Right renal pelvis (tissue), 4 donors: Measurements from ENCODE around the gene YWHAQ. TPM values are rescaled to one million over a fixed set of nuclear protein-coding genes. Genes with fewer than 3 reads are reported as not detected.

ENCODE experiments used
- DNase-seq, 4 donors: peaks; one replicate each; pipeline ENCODE4 v3.0.0-alpha.2; 2013; ENCODE audit warnings: low read depth in 4 of 4, low spot score in 3 of 4, missing footprints in 1 of 4
- polyA plus RNA-seq, 4 donors: library from polyadenylated mRNA; unstranded; fragments of 120-200 nt; gene quantifications; one replicate each; pipeline ENCODE4 v1.2.1, GENCODE V29; 2013; ENCODE audit not compliant: insufficient read length in 4 of 4

Gene YWHAQ
- 100 to 1,000 TPM; 402 to 503 (median 493) TPM for polyA plus RNA-seq

DNA sequence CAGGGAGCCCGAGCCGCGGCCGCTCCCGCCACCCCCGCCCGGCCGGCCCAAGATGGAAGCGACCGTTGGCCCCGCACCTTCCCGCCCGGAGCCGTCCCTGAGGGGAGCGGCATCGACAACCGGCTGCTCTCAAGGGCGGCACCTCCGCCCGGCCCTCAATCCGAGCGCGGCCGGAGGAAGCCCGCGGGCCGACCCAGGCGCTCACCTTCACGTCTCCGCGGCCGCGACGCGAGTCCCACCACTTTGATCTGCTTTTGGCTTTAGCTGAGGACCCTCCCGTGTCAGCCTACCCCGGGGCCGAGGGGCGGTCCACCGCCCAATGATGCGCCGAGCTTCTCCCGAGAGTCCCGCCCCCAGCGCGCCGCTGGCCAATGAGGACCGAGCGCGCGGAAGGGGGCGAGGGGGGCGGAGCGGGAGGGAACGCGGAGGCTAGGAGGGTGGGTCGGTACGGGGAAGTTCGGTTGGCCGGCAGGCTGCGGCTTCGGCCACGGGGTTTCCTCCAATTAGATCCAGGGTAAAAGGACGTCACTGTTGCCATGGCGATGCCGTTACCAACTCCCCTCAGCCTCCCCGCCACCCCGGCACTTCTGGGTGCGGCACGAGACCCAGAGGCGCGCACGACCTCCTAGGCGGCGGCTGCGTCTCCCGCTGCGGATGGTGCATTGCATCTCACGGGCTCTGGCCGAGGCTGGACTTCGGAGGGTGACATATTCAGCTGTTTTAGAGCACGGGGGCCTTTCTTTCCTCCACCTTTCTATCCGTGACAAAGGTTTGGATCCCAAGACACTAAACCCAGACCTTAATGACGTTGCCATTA is at the start of gene YWHAQ:
YWHAQ (minus strand) TSS at position 262 of the 817 bp plus-strand sequence. CDS start 545 bp downstream, outside the sequence.
- DNase-seq = peak; percentile 97 to 98 (median 98)

DNA sequence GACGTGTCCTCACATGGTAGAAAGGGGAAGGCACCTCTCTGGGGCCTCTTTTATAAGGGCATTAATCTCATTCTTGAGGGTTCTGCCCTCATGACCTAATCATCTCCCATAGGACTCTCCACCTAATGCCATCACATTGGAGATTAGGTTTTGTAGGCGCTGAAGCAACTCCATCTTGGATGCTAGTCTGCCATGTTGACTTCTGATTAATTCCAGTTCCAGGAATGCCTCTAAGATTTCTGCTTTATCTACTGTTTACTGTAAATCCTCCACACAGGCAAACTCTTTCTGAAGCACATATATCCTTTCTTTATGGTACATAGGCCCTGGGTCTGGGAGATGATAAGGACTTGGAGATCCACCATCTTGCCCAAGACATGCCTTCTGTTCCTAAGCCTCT is 49.3 kb upstream of the YWHAQ start:
- no peak for DNase-seq

DNA sequence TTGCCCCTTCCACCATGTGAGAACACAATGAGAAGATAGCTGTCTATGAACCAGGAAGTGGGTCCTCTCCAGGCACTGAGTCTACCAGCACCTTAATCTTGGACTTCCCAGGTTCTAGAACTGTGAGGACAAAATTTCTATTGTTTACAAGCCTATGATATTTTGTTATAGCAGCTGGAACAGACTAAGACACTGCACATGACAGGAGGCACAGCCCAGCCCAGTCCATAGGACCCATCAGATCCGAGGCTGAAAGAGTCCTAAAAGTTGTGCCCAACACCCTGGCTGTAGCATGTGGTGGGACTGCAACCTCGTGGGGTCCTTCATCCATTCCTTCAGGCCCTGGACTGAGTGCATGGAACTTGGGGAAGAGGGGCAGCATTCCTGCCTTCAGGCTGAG is 48.4 kb upstream of the YWHAQ start:
- no peak for DNase-seq

DNA sequence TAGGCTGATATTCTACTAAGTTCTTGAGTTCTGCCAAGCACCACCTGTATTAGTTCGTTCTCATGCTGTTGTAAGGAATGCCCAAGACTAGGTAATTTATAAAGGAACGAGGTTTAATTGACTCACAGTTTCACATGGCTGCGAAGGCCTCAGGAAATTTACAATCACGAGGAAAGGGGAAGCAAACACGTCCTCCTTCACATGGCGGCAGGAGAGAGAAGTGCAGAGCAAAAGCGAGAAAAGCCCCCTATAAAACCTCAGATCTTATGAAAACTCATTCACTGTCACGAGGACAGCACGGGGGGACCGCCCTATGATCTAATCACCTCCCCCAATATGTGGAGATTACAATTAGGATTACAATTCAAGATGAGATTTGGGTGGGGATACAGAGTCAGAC is 47.7 kb upstream of the YWHAQ start:
- no peak for DNase-seq

DNA sequence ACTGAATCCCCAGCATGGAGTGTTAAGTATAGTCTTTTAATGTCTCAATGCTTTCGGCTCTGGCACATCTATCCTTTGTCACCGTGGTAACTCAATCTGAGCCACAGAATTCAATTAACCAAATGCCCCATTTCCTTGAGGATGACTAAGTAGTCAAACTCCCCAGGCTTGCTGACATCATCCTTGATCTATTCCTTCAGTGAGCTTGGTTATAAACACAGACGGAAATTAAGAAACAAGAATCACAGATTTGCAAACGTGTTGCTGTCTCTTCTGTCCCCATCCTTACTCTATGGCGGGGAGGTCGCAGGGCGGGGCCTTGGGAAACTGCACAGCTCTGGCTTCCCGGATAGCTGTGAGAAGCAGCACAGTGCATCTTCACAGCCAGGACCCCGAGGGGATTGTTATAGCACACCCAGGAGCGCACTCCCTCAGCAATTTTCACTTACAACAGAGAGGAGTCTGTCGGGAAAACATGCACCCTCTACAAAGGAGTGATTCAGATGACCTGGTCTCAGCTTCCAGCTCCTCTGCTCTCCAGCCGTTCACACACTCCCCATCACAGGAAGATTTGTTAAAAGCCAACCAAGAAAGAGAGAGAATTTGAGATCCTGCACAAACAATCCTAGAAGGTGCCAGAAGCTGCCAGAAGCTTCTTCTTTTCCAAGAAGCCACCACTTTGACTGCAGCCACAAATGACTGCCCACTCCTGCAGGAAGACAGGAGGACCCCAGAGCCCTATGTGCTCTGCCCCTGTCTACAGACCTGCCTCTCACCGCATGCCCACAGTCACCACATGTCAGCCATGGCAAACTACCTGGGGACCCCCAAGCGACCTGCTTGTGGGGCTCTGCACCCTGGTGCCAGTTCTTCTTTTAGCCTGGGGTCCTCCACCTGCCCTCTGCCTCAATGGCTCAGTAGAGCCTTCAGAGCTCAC is 44.9 kb upstream of the YWHAQ start:
- no peak for DNase-seq

DNA sequence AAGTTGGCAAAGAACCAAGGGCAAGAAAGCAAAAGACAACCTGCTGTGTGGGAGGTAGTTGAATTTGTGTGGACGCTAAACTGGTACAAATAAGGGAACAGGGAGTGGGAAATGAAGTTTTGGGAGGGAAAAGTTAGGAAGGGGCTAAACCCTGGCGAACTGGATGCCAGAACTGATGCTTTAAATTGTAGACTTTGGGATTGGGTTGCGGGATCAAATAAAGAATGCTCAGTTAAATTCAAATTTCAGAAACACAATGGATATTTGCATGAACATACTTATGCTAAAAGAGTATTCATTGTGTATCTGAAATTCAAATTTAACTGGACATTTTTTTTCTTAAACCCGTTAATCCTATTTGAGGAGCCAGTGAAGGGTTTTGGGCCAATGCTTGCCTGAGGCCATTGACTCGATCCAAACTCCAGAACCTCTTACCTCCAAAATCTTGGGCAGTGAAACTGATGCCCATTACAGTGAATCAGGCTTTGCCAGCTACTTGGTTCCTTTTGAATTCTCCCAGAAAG is 44.2 kb upstream of the YWHAQ start:
- DNase-seq = no peak

DNA sequence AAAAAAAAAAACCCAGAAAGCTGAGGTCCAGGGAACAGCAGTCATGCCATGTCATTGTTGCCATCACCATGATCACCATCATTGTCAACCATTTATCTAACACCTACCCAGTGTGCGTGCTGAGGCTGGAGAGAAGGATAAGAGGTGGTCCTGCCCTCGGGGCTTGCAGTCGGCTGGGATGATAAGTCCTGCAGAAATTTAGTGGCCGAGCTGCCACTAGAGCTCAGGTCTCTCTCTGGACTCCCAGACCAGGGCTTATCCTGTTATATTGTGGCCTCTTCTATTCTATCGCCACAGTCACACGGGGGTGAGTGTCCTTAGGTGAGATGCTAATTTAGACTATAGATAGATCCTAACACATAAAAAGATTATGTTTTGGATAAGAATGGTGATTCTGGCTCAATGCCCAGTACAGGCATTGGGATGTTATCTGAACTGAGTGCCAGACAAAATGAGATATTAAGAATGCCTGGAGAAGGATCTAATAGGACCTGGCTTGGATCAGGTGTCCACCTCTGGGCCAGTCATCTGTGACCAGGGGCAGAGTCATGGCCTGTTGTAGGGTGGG is 43.2 kb upstream of the YWHAQ start:
- no peak for DNase-seq

DNA sequence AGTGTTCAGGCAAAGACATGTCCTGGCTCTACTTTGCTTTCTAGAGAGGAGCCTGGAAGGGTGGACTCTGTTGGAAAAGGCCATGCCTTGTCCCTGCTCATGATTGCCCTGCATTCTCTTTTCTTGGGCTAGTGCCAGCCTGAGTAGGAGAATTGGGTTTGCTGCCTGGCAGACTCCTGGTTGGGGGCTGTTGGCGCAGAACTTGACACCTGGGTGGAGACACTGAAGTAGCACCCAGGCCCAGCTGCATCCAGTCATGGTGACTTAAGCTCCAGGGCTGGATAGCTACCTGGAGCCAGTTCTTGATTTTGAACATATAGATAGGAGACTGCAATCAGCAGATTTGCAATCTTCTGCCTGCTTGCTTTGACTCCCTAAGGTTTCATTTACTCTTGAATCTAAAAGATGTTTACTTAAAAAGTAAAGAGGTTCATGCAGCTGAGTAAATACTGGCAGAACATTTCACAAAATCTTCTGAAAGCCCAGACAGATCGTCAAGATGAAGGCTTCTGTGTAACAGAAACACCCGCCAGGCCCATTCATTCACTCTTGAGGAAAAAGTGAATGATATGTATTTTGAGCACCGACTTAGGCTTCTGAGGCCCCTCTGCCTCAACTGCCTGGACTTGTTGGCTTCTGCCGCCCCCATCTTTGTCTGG is 38.0 kb upstream of the YWHAQ start:
- no peak for DNase-seq

DNA sequence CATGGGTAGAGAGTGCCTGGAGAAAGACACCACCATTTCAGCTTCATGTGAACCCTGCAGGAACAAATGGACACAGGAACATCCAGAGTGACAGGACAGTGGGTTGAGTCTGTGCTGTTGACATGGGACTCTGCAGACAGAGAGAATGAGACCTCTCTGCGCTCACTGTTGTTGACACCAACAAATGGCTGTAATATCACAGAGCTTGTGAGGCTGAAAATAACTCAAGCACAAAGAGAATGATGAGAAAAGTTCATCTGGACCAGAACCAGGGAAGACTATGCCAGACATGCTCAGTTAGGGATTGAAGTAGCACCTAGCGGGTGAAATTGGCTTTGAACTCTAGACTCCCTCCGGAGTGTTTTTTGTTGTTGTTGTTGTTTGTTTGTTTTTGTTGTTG is 37.0 kb upstream of the YWHAQ start:
- DNase-seq = no peak

DNA sequence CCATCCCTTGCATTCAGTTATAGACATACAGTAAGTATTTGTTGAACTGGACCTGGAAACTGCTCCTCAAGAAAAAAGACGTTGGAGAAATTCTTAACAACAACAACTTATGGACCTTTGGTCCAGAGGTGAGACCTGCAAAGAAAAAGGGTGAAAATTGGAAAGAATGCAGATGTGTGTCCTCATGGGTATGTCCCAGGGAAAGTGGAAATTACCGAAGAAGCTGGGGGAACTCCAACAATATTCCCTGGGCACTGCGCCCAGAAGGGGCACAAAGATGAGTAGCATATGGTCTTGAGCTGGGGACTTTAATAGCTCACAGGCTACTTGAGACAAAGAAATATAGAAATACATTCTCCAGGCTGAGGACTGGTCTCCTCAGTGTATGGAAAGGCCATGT is 35.5 kb upstream of the YWHAQ start:
- no peak for DNase-seq

DNA sequence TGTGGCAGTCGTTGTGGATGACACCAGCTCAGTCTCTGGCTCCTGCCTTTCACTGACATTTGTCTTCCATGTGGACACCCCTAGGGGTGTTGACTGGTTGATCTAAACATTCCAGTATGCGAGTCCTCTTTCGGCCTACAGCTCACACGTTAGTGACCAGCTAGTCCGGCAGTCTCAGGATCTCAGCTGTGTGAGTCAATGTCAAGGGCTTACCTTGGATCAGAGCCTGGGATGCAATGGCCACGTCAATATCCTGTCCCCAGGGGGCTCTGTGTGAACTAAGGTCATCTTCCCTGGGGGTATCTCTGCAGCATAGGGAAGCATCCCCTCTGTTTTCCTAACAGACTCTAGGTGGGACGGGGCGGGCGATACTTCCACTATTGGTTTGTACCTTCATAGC is 35.1 kb upstream of the YWHAQ start:
- no peak for DNase-seq

DNA sequence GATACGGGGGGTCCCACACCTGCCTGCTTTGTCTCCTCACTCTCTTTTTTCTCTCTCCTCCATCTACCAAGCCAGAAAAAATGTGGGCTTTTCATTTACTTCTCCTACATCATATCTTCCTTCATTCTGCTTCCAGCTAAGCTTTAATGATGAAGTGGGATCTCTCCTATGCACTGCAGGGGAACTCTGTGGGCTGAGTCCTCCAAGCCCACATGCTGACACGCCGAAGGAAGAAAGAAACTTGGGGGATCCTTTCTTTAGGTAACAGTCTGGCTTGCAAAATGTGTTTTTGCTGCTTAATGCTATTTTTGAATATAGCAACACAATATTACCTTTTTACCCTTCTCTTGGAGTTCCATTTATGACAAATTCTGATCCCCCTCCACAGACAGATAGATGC is 33.6 kb upstream of the YWHAQ start:
- DNase-seq = no peak

DNA sequence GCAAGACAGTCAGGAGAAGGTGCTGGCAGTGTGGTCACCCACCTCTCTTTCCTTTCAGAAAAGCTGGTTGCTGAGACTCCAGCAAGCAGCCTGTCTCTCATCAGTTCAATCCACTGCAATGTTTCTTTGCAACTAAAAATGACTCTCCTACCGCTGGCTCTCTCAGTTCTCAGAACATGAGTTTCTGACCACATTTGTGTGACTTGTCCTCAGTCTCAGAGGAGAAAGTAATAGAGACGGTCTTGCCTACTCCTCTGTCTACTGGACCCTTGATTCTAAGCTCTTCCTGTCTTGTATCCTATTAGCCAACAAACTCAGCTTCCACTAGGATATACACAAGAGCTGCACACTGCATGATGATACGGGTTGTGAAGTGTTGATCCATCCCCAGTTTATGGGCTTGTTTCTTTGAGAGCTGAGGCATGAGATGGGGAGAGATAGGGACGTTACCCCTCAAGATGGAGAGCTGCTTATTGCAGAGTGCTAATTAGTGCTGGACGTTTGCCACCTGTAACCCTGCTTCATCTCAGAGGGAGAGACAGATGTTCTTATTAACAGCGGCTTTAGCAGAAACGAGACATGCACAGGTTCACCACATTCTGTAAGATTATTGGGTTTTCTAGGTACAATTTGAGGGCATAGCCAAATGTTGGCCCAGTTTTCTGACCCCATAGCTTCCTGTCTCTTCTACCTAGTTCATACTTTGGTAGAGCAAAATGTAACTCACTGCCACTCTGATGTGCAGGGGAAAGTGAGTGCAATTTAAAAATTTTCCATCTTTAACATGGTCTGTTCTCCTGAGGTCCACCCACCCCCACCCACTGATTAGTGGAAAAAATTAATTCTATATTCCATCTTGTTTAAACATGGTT is 32.4 kb upstream of the YWHAQ start:
- no peak for DNase-seq

DNA sequence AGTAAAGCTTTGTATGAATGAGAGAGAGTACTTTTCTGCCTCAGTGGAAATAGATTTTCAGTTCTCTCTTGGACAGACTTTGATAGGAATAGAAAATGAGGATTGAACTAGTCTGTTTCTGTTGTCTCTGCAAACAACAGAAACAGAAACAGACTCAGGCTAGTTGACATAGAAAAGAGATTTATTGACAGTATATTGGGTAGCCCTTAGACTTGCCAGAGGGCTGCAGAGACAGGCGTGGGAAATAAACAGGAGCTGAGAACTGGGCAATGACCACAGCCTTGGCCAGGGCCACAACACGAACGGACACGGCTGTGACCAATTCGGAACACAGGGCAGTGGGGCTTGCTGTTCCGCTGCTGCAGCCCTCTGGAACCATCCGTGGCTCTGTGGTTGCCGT is 30.5 kb upstream of the YWHAQ start:
- DNase-seq = no peak

DNA sequence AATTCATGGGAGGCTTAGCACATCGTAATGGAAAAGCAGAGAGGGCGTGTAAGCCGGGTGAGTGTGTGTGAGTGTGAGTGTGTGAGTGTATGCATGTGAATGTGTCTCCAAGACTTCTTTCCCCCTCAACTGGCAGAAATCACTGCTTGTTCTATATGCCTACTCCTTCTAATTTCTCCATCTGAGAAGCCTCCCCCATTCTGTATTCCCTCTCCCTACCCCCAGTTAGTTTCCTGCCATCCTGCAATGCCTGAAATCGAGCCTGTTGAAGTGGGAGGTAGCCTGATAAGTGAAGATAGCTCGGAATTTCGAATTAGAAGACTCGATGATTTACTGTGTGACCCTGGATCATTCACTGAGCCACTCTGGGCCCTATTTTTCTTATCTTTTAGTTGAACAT is 30.0 kb upstream of the YWHAQ start:
- no peak for DNase-seq

DNA sequence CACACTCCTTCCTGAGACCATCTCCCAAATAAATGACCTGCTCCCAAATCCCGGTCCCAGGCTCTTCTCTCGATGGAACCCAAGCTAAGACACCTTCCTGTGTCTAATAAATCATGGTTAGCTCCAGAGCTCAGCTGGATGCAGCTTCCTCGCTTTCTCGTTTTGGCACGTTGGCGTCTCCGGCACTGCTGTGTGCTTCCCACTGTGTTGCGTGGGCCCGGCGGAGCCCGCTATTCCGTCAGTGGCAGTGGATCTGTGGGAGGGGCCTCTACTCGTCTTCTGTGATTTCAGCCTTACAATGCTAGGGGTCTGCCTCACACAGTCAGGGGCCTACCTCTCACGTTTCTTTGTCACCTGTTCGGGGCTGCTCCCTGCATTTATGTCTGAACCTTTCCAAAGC is 29.4 kb upstream of the YWHAQ start:
- DNase-seq = no peak

DNA sequence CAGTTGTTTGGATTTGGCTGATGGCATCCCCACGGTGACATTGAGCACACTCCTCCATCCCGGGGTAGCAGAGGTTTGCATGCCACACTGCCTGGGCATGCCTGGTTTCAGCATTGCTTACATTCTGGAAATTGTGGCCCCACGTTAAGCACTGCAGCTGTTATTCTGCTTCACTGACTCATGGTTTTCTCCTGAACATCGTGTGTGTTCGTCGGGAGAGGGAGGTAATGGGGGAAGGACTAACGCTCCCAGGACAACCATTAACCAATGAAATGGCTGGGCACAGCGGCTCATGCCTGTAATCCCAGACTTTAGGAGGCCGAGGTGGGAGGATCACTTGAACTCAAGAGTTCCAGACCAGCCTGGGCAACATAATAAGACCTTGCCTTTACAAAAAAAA is 28.2 kb upstream of the YWHAQ start:
- DNase-seq = no peak

DNA sequence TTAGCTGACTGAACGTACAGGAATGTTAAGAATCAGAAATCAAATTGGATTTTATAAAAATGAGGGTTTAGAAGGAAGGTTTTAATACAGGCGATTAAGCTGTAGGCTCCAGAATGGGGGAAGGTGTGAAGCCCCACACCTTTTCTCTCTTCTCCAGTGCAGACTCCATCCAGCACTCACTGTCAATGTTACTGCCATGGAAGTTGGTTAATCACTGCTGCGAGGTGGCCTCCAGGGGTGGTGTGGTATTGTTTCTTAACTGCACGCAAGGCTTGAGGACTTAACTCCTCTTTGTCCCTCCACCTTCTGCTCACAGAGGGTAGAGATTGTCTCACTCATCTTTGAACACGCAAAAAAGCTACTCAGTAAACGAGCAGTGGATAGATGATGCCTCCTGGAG is 26.9 kb upstream of the YWHAQ start:
- no peak for DNase-seq

DNA sequence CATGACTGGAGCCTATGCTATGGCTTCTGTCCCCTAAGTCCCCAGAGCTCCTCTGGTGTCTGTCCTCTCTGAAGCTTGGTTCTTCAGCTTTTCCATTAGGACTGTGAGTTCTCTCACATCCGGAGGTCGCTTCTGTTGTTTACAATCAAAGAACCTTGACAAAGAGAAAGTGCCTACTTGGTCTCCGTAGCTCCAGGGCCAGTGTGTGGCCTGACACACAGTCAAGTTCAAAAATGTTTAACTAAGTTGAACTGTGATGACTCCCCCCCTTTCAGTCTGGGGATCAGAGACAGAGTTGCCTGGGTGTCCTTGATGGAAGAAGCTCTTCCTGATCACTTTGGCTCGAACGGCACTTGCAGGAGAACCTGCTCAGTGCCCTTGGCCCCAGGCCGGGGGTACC is 26.3 kb upstream of the YWHAQ start:
- DNase-seq = no peak
